ENCODE data around the gene NCLN.

NCLN gene

GRCh38 chr19:3160219-3160618, 25.5 kb upstream of the NCLN start:
- Histone ChIP-seq H3K9me3 (ENCODE audit: severe bottlenecking) (peaks cover 7% of the 10 kb centered on the region), H3K27ac (no peak overlapping the region), H3K36me3 (no peaks in the 10 kb centered on the region), H3K27me3 (ENCODE audit: insufficient read depth, low read depth, severe bottlenecking) (no peaks in the 10 kb centered on the region), H3K4me3 (ENCODE audit: low read depth, low read length) (no peak overlapping the region)
- no peak for DNase-seq
- TF ChIP-seq CTCF (IDR thresholded peaks at IDR 0.05; ENCODE audit: low read depth, low read length), result no peak

- Histone ChIP-seq H3K27me3 (ENCODE audit: insufficient read depth, low read depth, severe bottlenecking) (no peaks in the 10 kb centered on the region), H3K36me3 (no peaks in the 10 kb centered on the region), H3K4me3 (ENCODE audit: low read depth, low read length) (no peak overlapping the region), H3K27ac (no peak overlapping the region), H3K9me3 (ENCODE audit: severe bottlenecking) (peaks cover 7% of the 10 kb centered on the region)
- no peak for TF ChIP-seq CTCF (IDR thresholded peaks at IDR 0.05; ENCODE audit: low read depth, low read length)
- no peak for DNase-seq
These were observed 24.3 kb upstream of the NCLN start for GRCh38 chr19:3161453-3161852.

GRCh38 chr19:3162418-3163229, 23.1 kb upstream of the NCLN start:
- DNase-seq, result no peak
- no peak for TF ChIP-seq CTCF (IDR thresholded peaks at IDR 0.05; ENCODE audit: low read depth, low read length)
- H3K27me3 ChIP-seq (ENCODE audit: insufficient read depth, low read depth, severe bottlenecking), result no peaks in the 10 kb centered on the region

GRCh38 chr19:3163230-3163886, 22.4 kb upstream of the NCLN start:
- Histone ChIP-seq H3K27me3 (ENCODE audit: insufficient read depth, low read depth, severe bottlenecking) (no peaks in the 10 kb centered on the region), H3K27ac (no peak overlapping the region), H3K36me3 (no peaks in the 10 kb centered on the region), H3K9me3 (ENCODE audit: severe bottlenecking) (peaks cover 7% of the 10 kb centered on the region), H3K4me3 (ENCODE audit: low read depth, low read length) (peak overlapping the region; percentile 39)
- peak; percentile 77 for DNase-seq
- TF ChIP-seq CTCF (IDR thresholded peaks at IDR 0.05; ENCODE audit: low read depth, low read length), result peak; percentile 99

More at GRCh38 chr19:3162418-3163229, 23.1 kb upstream of the NCLN start:
- H3K4me3 ChIP-seq (ENCODE audit: low read depth, low read length), result no peak overlapping the region
- no peak overlapping the region for H3K27ac ChIP-seq
- H3K9me3 ChIP-seq (ENCODE audit: severe bottlenecking), result peaks cover 7% of the 10 kb centered on the region
- H3K36me3 ChIP-seq, result no peaks in the 10 kb centered on the region

GRCh38 chr19:3163943-3164342, 21.8 kb upstream of the NCLN start:
- Histone ChIP-seq H3K27me3 (ENCODE audit: insufficient read depth, low read depth, severe bottlenecking) (no peaks in the 10 kb centered on the region), H3K36me3 (no peaks in the 10 kb centered on the region), H3K4me3 (ENCODE audit: low read depth, low read length) (no peak overlapping the region), H3K9me3 (ENCODE audit: severe bottlenecking) (peaks cover 3% of the 10 kb centered on the region), H3K27ac (no peak overlapping the region)
- TF ChIP-seq CTCF (IDR thresholded peaks at IDR 0.05; ENCODE audit: low read depth, low read length), result no peak
- no peak for DNase-seq
